GM12892 (cell line): Measurements from ENCODE around the gene MAGI2.

Source experiments
- POLR2A ChIP-seq: IDR thresholded peaks from 2 replicates; pipeline ENCODE4 v1.6.1; 2011; ENCODE audit warnings: low read depth, low read length, control low read depth
- POLR2AphosphoS5 ChIP-seq: IDR thresholded peaks from 2 replicates; pipeline ENCODE4 v1.6.1; 2011; ENCODE audit warnings: low read depth, low read length, control low read depth

GRCh38 chr7:78528964-78529363 lies 924.5 kb downstream of the MAGI2 start:
- TF ChIP-seq POLR2A (no peak), POLR2AphosphoS5 (no peak)
